Measurements from ENCODE around the gene OSBPL10.

DNA sequence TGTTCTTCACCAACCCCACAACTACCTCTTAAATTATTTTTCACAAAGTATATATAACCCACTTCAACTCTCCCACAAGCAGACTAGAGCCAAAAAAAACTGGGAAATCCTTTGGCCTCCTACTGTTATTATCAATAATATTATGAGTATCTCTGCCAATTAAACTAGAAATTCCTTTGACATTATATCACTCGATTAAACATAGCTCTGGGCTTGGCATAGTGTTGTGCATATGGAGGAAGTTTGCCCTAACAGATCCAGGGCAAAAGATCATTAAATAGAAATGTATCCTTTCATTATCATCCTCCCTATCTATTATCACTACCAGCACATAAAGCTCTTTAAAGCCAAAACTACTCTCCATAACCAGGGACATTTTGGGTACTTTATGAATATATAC, 74.9 kb downstream of the OSBPL10 start:
- TF ChIP-seq CTCF (IDR thresholded peaks at IDR 0.05) (no peak), POLR2A (IDR thresholded peaks at IDR 0.05) (no peak)
